Measurements from ENCODE around the gene CYP27C1.
A peak's percentile ranks its signal among the peaks of the same experiment; 100 is the strongest.
"Not testable (repeated sequence)": the region's sequence is repeated elsewhere in the genome, so short reads cannot be mapped to it uniquely, and the experiment has no call there.

The CYP27C1 gene

DNA sequence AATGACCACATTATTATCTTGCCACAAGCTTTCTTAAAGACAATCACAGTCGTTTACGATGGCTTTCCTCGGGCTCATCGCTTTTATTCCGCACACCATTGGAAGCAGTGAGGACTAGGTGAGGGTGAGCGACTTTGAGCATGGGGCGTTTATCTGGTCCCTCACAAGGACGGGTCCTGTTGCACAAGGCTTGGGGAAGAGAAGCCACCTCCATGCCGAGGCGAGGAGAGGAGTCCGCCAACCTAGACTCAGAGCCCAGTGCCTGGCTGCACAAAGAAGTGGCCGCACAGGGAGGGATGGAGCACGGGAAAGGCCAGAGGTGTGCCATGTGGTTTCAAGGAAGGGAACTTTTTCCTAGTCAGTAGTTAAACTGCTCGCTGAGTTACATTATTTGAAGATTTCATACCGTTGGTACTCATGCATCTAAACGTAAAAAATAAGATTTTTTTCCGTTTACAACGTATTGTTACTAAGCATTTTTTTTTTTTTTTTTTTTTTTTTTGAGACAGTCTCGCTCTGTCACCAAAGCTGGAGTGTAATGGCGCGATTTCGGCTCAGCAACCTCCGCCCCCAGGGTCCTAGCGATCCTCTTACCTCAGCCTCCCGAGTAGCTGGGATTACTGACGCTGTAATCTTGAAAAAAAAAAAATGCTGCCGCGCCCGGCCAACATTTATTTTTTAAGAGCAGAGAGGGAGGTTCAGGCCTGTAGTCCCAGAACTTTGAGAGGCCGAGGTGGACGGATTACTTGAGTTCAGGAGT lies 849 bp upstream of the CYP27C1 start:
- no peak for DNase-seq (ENCODE audit: low read depth)

DNA sequence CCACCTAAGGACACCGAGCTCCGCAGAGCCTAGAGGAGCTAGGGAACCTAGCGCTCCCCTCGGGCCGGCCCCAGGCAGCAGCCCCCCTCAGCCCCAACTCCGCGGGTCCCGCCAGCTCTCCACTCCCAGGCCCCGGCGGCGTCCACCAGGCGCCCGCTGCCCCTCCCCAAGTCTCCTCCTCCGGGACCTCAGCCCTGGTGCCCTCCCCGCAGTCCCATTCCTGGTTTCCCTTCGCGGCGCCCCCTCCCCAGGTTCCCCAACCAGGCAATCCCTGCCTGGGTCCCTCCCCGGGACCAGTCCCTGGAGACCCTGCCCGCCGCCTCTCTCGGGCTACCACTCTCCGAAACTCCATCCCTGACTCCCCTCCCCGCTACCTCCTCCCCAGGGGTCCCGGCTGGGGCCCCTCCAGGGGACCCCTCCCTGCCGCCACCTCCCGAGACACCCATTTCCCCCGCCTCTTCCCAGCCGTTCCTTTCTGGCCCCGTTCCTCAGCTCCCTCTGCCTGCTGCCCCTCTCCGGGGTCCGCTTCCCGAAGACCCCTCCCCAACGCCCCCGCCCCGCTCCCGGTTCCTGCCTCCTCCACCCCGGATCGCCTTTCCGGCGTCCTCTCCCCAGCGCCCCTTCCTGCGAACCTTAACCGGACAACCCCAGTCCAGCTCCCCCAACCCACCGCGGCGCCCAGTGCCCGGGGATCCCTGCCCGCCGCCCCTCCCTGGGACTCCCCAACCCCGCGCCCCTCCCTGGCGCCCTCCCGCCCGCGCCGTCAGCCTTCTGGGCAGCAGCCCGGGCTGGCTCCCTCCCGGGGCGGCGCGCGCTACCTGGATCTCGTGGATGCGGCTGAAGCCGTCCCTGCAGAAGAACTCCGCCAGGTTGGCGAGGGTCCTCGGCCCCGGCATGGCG lies 678 bp downstream of the CYP27C1 start:
- DNase-seq (ENCODE audit: low read depth) = no peak

DNA sequence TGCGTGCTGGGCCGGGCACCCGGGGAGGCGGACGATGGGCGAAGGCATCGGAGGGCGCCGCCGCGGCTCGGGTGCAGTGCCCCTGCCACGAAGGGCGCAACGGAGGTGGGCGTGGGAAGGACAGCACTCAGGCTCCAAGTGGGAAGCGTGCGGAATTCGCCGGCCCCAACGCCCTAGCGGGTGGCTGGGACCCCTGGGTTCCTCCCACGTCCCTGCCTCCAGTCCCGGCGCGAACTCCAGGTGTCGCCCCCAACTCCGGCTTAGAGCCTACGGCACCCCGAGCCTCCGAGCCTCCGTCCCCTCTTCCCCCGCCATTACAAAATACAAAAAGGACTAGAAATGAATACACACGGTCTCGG lies 1.3 kb downstream of the CYP27C1 start:
- DNase-seq (ENCODE audit: low read depth) = no peak

DNA sequence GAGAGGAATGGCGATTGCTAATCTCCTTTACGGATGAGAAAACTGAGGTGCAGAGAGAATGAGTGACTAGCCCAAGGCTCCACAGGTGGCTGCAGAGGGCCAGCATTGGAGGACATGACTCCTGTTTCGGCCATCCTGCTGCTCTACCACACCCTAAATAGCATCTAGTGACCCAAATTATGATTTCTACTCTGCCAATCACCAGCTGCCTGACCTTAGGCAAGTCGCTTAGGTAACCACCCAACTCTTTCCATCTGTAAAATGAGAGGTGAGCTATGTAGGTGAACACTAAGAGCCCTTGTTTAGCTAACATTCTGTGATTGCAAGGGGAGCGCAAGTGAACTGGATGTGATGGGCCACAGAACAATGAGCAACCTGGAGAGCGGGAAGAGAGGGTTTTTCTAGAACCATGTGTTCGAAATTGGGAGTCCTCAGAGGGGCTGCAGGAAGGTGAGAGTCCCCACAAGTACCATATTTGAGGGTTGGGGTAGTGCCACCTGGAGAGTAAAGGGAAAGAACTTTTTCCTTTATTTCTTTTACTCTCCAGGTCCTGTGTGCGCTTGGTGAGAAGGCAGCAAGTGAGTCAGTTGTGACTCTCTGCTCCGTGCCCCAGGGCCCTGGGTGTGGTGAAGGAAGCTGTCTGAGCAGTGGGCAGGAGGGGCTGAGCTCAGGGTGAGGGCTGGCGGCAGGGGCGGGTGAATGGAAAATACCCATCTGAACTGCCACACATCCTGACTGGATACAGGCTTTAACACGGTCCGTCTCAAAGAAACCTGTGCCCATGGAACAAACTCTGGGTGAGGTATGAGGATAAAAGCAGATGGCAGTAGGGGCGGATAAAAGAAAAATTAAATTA lies 2.4 kb downstream of the CYP27C1 start:
- no peak for DNase-seq (ENCODE audit: low read depth)

DNA sequence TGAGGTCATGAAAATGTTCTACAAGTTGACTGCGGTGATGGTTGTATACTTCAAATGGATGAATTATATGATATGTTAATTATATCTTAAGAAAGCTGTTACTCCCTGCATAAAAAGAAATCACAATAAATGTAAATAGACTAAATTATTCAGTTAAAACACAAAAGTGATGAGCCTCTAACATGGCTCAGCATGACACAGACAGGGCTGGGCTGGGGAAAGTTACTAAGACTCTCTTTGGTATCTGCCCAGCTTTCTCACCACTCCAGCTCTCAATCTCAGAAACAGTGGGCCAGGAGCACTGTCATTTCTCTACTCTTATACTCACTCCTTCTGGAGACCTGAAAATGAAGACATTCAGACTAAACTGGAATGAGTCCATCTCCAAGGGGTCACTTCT lies 3.5 kb downstream of the CYP27C1 start:
- no peak for DNase-seq (ENCODE audit: low read depth)

DNA sequence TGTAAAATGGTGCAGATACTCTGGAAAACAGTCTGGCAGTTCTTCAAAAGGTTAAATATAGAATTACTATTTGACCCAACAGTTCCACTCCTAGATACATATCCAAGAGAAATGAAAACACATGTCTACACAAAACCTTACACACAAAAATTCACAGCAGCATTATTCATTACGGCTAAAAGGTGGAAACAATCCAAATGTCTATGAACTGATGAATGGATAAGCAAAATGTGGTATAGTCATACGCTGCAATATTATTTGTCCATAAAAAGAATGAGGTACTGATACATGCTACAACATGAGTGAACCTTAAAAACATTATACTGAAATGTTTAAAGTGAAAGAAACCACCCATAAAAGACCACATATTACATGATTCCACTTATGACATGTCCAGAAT lies 4.0 kb downstream of the CYP27C1 start:
- DNase-seq (ENCODE audit: low read depth) = no peak

DNA sequence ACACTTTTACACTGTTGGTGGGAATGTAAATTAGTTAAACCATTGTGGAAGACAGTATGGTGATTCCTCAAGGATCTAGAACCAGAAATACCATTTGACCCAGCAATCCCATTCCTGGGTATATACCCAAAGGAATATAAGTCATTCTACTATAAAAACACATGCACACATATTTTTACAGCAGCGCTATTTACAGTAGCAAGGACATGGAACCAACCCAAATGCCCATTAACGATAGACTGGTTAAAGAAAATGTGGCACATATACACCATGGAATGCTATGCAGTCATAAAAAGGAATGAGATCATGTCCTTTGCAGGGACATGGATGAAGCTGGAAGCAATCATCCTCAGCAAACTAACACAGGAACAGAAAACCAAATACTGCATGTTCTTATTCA lies 5.9 kb downstream of the CYP27C1 start:
- DNase-seq (ENCODE audit: low read depth) = not testable (repeated sequence)

DNA sequence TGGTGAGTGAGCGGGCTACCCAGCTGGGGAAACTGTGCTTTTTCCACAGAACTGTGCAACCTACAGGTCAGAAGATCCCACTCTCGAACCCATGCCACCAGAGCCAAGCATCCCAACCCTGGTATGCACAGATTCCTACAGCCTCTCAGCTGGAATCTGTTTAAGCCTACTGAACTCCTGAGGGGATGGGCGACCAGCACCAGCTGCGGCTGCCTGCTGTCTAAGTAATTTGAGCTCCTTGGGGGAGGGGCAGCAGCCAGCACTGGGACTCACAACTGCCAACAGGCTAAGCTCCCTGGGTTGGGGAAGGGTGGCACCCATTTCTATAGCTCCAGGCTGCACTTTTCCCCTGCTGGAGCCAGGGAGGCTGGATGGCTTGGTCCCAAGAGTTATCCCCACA lies 11.8 kb downstream of the CYP27C1 start:
- no peak for DNase-seq (ENCODE audit: low read depth)

DNA sequence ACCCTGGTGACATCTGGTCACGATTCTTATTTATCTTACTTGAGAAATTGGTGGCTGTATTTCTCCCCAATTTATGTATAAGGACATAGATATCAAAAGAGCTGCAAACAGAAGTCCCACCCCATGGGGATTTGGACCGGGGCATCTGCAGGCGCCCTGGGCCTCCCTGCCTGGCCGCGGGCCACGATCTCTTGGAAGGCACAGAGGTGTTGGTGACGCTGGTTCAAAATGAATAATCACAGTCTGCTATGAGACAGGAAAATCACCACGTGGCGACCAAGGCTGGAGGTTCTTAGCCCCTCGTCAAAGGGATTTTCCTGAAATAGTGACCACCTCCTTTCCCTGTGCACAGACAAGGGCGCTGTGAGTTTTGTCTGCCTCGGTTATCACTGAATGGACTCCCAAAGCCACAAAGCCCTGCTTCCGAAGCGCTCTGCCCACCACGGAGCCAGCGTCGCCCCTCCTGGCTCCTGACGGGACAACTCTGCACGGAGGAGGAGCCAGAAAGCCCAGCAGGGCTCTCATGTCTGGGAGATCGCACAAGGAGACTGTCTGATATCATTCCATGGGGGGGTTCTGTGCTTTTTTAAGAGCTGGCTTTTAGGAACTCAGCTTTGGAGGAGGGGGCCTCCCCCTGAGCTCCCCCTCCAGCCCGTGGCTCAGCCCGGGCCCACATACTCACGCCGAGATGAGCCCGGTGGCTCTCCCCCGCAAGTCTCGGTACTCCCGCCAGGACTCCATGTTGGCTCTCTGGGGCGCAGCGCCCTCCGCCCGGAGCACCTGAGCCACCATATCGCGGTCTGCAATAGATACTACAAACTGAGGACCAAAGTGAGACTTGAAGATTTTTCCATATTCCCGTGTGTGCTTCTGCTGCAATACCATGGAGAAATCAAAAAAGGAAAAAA lies 14.6 kb downstream of the CYP27C1 start:
- DNase-seq (ENCODE audit: low read depth) = no peak

DNA sequence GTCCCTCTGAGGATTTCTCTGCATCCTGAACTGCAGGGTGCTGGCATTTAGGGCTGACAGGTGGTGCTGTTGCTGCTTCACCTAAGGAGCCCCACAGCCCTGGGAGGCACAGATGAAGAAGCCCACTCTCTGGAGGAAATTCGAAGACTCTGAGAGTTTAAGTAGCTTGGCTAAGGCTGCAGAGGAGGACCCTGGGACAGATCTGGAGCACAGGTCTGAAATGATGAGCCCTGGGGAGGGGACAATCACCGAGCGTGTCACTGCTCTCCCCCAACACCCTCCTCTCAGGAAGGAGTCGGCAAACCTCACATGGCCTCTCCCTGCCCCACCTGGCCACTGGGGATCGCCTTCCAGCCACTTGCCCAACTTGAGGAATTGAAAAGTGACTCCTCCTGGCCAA lies 18.6 kb downstream of the CYP27C1 start:
- no peak for DNase-seq (ENCODE audit: low read depth)

DNA sequence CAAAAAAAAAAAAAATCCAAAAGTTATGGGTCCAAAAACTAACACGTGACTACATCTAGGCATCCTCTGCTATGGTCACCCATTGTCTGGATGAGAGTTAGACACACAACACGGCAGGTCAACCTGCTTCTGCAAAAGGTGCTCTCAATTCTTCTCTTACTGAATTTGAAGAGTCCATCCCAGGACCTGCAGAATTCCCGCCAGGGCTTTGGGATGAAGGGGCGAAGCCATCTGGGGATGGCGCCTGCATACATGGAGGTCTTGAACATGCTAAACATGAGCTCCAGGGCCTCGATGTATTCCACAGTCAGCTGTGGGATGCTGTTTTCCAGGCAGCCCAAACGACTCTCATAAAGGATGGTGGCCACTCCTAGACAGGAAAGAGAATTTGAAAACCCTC lies 19.1 kb downstream of the CYP27C1 start:
- no peak for DNase-seq (ENCODE audit: low read depth)

DNA sequence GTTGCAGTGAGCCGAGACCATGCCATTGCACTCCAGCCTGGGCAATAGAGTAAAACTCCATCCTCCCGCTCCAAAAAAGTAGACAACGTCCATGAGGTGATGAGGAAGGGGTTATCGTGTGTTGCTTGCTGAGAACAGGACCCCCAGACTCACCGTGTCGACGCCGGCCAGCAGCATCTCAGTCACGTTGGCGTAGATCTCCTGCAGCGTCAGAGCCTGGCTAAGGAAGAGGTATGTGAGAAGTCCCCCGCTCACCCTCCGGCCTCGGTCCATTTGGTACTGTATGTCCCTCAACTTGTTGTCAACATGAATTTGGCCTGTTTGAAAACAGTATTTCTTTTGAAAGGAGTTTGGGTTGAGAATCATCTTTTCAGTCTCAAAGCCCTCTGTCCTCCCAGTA lies 20.9 kb downstream of the CYP27C1 start:
- no peak for DNase-seq (ENCODE audit: low read depth)

DNA sequence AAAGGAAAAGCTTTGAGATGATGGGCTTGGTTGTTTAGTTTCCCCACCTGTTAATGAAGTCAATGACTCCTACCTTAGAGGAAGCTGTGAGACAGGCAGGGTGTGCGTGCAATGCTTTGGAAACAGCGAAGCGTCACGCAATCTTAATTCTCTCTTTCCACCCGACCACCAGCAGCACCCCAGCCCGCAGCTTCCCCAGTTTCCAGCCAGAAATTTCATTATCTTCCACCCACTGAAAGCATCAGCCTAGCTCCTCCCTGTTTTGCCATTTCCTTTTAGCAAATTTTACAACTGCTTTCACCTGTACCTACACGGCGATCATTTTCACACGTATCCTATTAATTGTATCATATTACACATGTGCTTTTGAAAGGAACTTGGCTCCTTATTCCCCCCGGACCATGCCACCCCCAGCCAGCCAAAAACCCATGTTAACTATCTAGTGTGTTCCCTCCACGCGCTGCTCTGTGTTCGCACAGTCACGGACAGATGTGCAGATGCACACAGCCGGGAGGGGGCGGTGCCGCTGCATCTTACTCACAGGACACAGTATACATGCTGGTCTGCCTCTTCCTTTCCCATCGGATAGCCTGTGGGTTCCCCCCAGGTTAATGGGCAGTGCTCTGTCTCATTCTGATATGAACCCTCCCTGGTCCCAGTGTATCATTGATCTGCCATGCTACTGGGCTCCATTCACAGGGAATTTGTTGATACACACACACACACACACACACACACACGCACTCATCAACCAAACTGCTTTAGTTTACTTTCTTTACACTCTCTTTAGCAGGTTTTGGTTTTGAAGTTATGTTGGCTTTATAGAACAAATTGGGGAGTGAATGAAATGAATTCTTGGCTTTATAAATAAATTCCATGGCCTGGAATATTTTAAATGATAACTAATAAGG lies 22.4 kb downstream of the CYP27C1 start:
- DNase-seq (ENCODE audit: low read depth) = peak; percentile 33

DNA sequence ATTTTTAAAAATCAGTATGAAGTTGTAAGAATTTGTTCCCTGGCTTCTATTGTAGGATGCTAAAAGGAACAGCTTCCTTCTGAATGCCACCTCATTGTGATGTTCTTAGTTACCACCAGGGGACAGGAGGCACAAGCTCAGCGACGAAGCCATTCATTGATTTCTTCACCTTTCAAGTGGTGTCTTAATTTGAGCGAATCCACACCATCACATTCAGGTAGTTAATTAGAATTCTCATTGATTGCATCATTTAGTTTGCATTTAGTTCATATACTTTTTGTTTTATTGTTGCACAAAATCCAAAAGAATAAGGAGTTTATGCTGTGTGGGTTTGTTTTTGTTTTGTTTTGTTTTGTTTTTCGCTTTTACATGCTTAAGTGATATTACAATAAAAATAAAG lies 23.1 kb downstream of the CYP27C1 start:
- DNase-seq (ENCODE audit: low read depth) = no peak

DNA sequence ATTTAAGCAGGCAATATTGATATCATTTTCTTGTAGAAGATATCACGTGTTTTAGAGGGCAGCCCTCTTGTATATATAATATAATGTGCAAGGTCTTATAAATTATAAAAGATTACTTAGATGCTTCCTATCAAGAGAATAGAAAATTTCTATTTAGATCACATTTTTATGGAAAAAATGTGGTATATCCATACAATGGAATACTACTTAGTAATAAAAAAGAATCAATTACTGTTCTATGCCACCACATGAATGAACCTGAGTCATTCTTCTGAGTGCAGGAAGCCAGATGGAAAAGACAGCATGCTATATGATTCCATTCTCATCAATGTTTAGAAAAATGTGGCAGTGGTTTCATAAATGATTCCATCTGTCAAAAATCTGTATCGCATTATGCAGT lies 23.6 kb downstream of the CYP27C1 start:
- no peak for DNase-seq (ENCODE audit: low read depth)

DNA sequence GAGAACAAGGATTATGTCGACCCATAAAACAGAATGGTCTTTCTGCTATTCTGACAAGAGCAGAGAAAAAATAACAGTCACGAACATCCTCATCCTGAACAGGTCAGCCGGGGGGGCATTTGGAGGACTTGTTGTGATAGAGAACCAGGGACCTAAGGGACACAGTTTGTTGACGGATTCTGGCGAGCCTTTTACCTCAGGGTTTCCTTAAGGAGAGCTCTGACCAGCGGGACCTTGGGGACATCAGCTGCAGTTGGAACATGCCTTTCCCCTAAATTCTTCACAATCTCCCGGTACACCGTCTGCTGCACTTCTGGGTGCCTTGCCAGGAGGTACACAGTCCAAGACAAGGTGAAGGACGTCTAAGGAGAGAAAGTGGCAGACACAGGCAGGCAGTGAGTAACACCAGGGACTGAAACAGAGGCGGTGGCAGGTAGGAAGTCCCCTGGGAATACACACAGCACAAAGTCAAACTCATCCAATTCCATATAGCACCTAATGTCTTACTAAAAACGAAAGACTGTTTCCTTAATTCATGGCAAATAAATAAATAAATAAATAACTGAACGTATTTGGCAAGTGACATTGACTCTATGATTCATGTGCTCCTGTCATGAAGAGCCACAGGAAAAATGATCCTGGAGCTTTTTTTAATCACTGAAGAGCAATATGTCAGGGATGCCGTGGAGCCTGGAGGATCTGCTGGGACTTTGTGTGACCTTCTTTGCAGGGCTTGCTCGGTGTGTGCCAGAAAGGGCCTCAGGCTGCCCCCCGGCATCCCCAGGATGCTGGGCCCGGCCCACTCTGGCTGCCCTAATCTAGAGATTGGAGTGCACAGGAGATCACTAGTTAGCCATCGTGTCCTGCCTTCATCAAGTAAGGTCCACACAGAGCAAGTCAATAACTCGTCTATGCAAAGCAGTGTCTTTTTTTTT lies 24.7 kb downstream of the CYP27C1 start:
- DNase-seq (ENCODE audit: low read depth) = no peak

DNA sequence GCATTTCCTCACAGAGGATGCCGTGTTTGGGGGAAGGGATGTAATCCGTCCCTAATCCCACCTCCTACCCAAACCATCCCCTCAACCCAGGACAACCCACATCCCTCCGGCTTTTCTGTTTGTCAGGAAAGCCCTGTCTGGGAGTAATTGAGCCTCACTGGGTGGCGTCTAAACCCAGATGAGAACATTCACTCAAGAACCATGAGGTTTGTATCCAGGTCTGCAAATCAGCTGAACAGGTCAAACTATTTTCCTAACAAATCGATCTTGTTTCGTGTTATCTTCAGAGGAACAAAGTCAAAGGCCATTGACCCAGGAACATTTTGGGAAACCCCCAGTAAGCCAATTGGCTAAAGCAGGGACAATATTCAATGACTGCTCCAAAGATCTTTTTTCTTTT lies 25.7 kb downstream of the CYP27C1 start:
- no peak for DNase-seq (ENCODE audit: low read depth)

DNA sequence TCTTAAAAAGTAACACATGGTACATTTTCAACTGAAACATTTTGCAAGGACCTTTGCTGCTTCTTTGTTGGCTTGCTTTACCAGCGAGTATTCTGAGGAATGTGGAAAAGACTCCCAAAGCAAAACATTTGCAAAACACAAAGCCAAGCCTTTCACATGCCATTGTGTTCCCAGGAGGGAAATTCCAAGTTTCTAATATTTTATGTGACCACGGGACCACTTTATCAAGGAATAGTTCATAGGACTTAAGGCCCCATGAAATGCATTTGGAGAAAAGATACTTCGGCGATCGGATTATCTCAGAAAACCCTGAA lies 26.2 kb downstream of the CYP27C1 start:
- DNase-seq (ENCODE audit: low read depth) = no peak

DNA sequence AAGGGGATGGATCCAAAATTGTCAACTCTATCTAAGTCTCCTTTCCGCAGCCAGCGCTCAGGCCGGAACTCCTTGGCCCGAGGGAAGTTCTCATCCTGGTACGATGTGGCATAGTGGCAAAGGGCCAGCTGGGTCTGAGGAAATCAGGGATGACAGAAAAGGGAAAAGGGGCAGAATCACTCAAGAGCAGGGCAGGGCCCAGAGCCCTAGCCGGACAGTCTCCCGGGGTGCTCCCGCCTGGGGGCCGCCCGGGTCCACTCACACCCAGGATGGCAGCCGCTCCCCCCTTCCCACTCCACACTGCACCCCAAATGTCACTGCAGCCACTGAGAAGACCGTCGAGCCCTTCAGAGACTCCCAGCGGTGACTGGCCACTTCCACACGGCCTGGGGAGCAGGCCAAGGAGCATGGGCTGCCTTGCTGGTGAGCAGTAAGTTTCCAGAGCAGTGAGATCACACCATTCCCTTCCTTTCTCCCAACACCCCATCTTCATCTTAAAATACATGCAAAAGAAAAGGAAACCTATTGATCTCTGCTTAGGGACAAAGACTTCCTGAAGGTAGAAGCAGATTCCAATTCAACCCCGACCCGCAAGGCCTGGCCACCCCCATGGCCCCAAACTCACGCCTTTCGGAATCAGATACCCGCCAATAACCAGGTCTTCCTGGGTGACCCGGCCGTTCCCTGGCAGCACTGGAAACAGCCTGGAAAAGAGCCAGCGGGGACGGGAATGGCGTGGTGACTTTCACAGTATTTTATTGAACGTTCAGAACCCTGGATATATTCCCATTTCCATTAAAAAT lies 26.7 kb downstream of the CYP27C1 start:
- DNase-seq (ENCODE audit: low read depth) = no peak
